Choroid plexus epithelial cell (primary cell): ENCODE results near the gene ADK.

Experiments used
- DNase-seq: peaks from one replicate; pipeline ENCODE4 v3.0.0-alpha.2; 2010; ENCODE audit warnings: low read depth
- H3K4me3 ChIP-seq: 2 replicates; pipeline ENCODE4 v1.5.1; 2011; ENCODE audit warnings: low read depth, mild to moderate bottlenecking, control low read depth, low read length, moderate library complexity
- TF ChIP-seq, protein P1 (sequence below): conservative IDR thresholded peaks from 2 replicates; pipeline ENCODE4 v1.5.1; 2011; ENCODE audit warnings: low read depth, mild to moderate bottlenecking, control low read depth, inconsistent platforms, low read length, moderate library complexity

Gene ADK

DNA sequence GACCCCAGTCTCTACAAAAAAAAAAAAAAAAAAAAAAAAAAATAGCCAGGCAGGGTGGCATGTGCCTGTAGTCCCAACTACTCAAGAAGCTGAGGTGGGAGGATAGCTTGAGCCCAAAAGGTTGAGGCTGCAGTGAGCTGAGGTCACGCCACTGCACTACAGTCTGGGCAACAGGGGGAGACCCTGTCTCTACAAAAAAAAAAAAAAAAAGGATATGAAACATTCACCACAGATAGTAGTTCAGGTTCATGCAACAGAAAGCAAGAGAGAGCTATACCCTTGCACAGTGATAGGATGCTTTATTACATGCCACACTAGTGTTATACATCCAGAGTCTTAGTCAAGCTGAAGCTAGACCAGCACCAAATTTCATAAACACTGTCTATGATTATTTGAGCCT, 526.9 kb downstream of the ADK start:
- TF ChIP-seq, protein P1, sequence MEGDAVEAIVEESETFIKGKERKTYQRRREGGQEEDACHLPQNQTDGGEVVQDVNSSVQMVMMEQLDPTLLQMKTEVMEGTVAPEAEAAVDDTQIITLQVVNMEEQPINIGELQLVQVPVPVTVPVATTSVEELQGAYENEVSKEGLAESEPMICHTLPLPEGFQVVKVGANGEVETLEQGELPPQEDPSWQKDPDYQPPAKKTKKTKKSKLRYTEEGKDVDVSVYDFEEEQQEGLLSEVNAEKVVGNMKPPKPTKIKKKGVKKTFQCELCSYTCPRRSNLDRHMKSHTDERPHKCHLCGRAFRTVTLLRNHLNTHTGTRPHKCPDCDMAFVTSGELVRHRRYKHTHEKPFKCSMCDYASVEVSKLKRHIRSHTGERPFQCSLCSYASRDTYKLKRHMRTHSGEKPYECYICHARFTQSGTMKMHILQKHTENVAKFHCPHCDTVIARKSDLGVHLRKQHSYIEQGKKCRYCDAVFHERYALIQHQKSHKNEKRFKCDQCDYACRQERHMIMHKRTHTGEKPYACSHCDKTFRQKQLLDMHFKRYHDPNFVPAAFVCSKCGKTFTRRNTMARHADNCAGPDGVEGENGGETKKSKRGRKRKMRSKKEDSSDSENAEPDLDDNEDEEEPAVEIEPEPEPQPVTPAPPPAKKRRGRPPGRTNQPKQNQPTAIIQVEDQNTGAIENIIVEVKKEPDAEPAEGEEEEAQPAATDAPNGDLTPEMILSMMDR, result no peak

DNA sequence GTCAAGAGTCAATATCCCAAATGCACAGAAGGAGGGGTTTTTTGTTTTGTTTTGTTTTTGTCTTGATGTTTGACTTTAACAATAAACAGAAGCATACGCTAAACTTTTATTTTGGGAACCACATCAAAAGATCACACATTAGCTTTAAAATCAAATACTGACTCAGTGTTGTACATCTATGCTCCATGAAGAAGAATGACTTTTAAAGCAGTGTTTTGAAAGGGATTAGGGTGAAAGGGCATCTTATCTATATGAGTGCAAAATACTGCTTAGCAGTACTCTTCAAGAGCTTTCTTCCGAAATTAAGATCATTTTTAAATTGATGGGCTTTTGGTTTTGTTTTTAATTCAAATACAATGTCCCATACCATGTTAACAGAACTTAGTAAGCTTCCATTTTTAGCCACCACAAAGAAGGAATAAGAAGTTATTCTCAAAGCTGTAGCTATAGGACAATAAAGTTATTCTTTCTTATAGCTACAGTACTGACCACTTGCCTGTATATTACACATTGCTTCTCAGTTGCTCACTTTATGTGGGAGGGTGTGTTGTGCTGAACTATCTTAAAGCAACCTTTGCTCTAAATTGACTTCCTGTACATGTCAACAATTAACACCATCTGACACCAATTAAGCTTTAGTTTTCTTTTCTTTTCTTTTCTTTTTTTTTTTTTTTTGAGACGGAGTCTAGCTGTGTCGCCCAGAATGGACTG, 531.1 kb downstream of the ADK start:
- DNase-seq, result peak; percentile 2
- H3K4me3 ChIP-seq, result no peak overlapping the region
- TF ChIP-seq, protein P1, result no peak

More for the DNA sequence above, 526.9 kb downstream of the ADK start:
- H3K4me3 ChIP-seq, result no peak overlapping the region
- no peak for DNase-seq

DNA sequence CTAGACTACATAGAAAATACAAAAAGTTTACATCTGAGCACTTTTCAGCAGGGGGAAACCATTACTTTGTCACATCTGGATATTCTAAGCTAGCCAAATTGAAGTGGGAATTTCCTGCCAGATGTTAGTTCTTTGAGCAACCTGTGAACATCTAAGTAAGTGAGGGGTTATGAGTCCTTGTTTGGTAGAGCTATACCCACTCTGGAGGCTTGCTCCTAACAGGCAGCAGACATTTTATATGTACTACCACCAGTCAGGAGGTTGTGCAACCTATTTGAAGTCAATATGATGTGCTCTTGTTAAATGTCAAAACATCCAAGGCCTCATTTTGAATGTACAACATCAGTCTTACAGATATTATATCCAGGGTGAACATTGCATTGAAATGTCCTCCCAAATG, 532.0 kb downstream of the ADK start:
- peak; percentile 22 for DNase-seq
- TF ChIP-seq, protein P1, result no peak
- no peak overlapping the region for H3K4me3 ChIP-seq

DNA sequence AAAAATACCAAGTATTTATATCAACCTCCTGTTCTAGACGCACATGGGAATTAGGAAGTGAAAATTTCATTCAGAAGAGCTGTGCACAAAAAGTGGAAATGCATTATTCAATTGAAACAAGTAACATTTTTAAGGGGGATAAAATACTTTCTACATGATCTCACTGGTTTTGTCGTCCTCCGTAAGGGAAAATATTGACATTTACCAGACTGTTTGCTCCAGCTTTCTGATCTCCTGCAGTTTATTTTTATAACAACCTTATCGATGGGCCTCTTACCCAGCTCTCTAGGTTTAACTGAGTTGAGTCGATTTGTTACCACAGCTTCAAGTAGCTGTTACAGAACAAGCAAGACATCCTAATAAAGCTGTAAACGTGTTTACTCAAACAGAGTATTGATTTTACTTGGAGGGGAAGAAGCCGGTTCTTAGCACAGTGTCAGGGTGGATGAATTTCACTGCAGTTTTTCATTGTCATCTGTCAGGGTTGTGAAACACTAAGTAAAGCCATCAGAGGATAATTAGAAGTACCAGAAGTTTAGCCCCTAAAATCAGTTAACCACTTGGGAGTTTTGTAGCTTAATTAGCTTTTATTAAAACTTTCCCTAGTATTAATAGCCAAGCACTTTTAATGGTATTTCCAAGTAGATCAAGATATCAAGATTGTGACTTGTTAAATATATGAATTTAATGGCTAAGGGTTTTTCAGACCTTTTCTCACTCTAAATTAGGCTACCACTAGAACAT, 532.8 kb downstream of the ADK start:
- DNase-seq, result peak; percentile 14
- TF ChIP-seq, protein P1, result no peak
- no peak overlapping the region for H3K4me3 ChIP-seq

DNA sequence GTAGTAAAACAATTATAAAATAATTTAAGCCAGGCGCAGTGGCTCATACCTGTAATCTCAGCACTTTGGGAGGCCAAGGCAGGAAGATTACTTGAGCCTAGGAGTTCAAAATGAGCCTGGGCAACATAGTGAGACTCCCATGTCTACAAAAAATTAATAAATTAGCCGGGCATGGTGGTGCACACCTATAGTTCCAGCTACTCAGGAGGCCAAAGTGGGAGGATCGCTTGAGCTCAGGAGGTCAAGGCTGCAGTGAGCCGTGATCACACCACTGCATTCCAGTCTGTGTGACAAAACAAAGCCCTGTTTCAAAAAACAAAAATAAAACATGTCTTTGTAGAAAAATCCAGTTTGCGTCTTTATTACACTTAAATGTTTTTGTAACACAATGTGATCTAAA, 533.4 kb downstream of the ADK start:
- no peak overlapping the region for H3K4me3 ChIP-seq
- DNase-seq, result no peak
- TF ChIP-seq, protein P1, result no peak

DNA sequence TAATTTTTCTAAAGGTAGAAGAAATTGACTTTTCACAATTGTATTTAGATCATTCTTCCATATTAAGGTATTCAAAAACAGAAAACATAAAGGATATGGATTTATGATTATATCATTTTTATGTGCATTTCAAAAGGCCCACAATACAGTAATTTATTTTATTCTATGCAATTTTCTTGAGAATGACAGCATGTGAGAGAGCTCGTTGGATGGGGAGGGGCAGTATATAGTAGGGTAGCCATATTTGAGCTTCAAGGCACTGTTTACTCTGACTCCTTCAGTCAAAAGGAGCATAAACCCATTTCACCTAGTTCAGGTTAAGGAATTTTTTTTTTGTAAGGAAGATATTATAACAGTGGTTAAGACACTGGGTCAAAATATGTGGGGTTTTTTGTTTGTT, 534.5 kb downstream of the ADK start:
- TF ChIP-seq, protein P1, result no peak
- H3K4me3 ChIP-seq, result no peak overlapping the region
- no peak for DNase-seq
